ENCODE results near the gene OR13C5. TPM values are rescaled to one million over a fixed set of nuclear protein-coding genes. Genes with fewer than 3 reads are reported as not detected.

OR13C5 gene
- total RNA-seq, 1 donor from 2014 or later: not detected

DNA sequence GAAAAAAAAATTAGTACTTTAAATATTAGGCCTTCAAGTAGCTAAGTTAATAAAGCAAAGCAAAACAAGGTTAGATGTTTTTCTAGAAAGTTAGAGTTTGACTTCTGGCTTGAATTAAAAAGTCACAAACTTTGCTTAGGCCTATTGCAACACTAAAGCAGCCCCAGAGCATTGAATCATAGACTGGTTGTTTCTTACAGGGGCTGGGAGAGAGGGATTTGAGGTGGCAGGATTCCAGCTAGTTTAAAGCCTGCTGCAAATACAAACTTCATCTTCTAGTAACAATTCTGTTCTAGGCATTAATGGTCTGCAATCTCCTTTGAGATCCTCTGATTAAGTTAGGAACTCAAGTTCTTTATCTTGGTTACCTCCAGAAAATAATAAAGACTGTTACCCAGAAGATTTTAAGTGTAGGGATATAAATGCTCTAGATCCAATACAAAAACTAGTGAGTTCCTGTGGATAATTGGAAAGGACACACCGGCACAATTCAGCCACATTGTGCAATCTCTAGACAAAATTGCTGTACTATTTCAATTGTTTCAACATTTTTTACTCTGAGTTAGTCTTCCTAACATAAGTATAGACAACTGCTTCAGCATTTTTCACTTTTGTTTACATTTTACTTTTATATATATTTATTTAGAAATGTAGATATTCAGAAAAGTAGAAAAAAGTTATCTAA is 12.6 kb downstream of the OR13C5 start:
- intact Hi-C loops (cut with micrococcal nuclease): no loop called here
- Histone ChIP-seq H3K36me3 (no peaks in the 10 kb centered on the region), H3K4me1 (no peaks in the 10 kb centered on the region), H3K9me3 (replicated peaks) (no peaks in the 10 kb centered on the region), H3K27me3 (ENCODE audit: low read depth) (no peaks in the 10 kb centered on the region), H3K4me3 (no peak overlapping the region), H3K27ac (replicated peaks) (no peak overlapping the region)
- DNase-seq: no peak
- TF ChIP-seq, protein P1, sequence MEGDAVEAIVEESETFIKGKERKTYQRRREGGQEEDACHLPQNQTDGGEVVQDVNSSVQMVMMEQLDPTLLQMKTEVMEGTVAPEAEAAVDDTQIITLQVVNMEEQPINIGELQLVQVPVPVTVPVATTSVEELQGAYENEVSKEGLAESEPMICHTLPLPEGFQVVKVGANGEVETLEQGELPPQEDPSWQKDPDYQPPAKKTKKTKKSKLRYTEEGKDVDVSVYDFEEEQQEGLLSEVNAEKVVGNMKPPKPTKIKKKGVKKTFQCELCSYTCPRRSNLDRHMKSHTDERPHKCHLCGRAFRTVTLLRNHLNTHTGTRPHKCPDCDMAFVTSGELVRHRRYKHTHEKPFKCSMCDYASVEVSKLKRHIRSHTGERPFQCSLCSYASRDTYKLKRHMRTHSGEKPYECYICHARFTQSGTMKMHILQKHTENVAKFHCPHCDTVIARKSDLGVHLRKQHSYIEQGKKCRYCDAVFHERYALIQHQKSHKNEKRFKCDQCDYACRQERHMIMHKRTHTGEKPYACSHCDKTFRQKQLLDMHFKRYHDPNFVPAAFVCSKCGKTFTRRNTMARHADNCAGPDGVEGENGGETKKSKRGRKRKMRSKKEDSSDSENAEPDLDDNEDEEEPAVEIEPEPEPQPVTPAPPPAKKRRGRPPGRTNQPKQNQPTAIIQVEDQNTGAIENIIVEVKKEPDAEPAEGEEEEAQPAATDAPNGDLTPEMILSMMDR (IDR thresholded peaks at IDR 0.05; ENCODE audit: borderline replicate concordance): no peak

- no peak for DNase-seq
- Histone ChIP-seq H3K9me3 (replicated peaks) (no peaks in the 10 kb centered on the region), H3K27ac (replicated peaks) (no peak overlapping the region), H3K4me1 (no peaks in the 10 kb centered on the region), H3K36me3 (no peaks in the 10 kb centered on the region), H3K27me3 (ENCODE audit: low read depth) (no peaks in the 10 kb centered on the region), H3K4me3 (no peak overlapping the region)
- TF ChIP-seq, protein P1 (IDR thresholded peaks at IDR 0.05; ENCODE audit: borderline replicate concordance): no peak
- intact Hi-C loops (cut with micrococcal nuclease): no loop called here
Observed at GRCh38 chr9:104580562-104580961, 18.7 kb downstream of the OR13C5 start.

DNA sequence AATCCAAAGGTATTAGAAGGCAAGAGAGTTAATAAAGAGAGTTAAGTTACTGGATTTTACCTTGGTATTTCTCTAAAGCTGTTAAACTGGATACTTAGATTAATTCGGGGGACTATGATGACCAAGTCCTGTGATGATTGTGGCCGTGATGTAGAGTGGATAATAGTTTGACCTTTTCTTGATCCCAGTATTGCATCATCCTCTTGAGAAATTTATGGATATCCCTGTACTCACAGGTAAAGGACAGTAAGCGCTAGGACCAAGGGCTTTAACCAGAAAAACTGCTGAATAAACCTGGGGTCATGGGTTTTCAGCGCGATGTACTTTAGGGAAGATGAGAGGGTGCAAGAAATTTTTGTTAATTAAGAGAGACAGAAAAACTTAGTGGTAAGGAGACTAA is 21.9 kb downstream of the OR13C5 start:
- Histone ChIP-seq H3K36me3 (no peaks in the 10 kb centered on the region), H3K4me3 (no peak overlapping the region), H3K9me3 (replicated peaks) (peaks cover 20% of the 10 kb centered on the region), H3K4me1 (no peaks in the 10 kb centered on the region), H3K27me3 (ENCODE audit: low read depth) (no peaks in the 10 kb centered on the region), H3K27ac (replicated peaks) (no peak overlapping the region)
- TF ChIP-seq, protein P1 (IDR thresholded peaks at IDR 0.05; ENCODE audit: borderline replicate concordance): no peak
- intact Hi-C loops (cut with micrococcal nuclease): no loop called here
- DNase-seq: no peak

DNA sequence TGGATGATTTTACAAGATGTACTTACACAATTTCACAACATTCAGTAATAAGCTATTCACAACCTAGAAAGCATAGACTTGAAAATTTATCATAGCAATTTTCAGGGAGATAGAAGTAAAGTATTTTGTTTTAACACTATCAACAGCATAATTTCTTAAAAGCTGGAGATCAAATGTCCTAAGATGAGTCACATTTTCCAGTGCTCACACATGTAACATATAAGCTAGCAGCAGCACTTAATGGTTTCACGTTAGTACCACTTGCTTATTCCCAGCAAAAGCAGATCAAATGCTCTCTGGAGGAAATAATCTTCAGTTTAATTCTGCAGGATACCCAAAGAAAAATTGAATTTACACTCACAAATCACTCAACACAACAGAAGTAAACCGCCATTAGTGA is 23.8 kb downstream of the OR13C5 start:
- peaks cover 33% of the 10 kb centered on the region for H3K9me3 ChIP-seq (replicated peaks)
- no peaks in the 10 kb centered on the region for H3K4me1 ChIP-seq
- no peak overlapping the region for H3K4me3 ChIP-seq
- no peaks in the 10 kb centered on the region for H3K27me3 ChIP-seq (ENCODE audit: low read depth)
- TF ChIP-seq, protein P1 (IDR thresholded peaks at IDR 0.05; ENCODE audit: borderline replicate concordance): no peak
- DNase-seq: no peak
- H3K27ac ChIP-seq (replicated peaks): no peak overlapping the region
- no peaks in the 10 kb centered on the region for H3K36me3 ChIP-seq
- intact Hi-C loops (cut with micrococcal nuclease): no loop called here

DNA sequence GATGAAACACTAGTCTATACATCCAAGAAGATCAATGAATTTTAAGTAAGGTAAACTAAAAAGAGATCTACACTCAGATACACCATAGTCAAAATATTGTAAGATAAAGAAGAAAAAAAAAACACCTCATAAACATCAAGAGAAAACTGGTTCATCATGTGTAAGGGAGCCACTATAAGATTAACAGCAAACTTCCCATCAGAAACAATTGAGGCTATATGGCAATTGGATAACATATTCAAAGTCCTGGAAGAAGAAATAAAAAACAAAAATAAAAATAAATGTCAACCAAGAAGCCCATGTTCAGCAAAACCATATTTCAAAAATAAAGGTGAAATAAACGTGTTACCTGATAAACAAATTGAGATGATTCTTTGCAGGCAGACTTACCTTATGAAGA is 26.6 kb downstream of the OR13C5 start:
- H3K9me3 ChIP-seq (replicated peaks): peaks cover 33% of the 10 kb centered on the region
- TF ChIP-seq, protein P1 (IDR thresholded peaks at IDR 0.05; ENCODE audit: borderline replicate concordance): no peak
- no peaks in the 10 kb centered on the region for H3K36me3 ChIP-seq
- no peak overlapping the region for H3K27ac ChIP-seq (replicated peaks)
- H3K27me3 ChIP-seq (ENCODE audit: low read depth): no peaks in the 10 kb centered on the region
- DNase-seq: no peak
- no peaks in the 10 kb centered on the region for H3K4me1 ChIP-seq
- intact Hi-C loops (cut with micrococcal nuclease): no loop called here
- H3K4me3 ChIP-seq: no peak overlapping the region

All from left ventricle myocardium inferior (tissue), 1 donor.